GM21528 (cell line): ENCODE results near the gene SLC9B1.
A peak's percentile ranks its signal among the peaks of the same experiment; 100 is the strongest.

ENCODE experiments used
- ATAC-seq: cut with Tn5 transposase; IDR thresholded peaks from one replicate; pipeline ENCODE4 v1.9.1; 2021; ENCODE audit warnings: mild to moderate bottlenecking, moderate library complexity; ENCODE audit not compliant: unreplicated experiment, low FRiP score

SLC9B1 gene

GRCh38 chr4:103019308-103020124 lies at the start of gene SLC9B1:
Gene SLC9B1 (minus strand): TSS chr4:103019705. CDS start chr4:102991711, 27,994 bp downstream.
- ATAC-seq = peak; percentile 98

DNA sequence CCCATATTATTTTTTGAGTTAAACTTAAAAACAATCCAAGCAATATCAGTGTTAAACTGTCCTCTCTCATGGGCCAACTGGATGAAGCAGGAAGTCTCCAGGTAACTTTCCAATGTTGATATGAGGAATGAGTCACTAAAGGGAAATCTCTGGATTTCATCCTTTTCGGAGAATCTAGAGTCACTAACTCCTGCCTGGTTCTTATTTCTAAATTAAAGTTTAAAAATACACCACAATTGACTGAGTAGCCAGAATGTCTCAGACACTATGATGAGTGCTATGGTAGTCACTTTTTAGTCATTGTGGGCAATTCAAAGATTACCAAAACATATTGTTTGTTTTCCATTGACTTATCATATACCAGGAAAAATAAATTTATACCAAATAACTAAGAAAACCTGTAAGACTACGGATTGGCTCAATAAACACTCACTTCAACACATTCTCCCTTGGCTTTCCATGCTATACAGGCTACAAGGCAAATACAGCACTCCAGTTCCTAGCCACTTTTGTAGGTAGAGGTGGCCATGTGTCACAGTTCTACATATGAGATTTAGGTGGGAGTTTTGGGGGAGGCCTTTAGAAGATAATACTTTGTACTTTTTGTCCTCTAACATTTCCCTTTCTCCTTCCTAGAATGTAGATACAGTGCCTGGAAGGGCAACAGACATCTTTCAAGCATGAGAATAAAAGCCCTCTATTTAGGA lies 48.5 kb upstream of the SLC9B1 start:
- ATAC-seq = no peak

DNA sequence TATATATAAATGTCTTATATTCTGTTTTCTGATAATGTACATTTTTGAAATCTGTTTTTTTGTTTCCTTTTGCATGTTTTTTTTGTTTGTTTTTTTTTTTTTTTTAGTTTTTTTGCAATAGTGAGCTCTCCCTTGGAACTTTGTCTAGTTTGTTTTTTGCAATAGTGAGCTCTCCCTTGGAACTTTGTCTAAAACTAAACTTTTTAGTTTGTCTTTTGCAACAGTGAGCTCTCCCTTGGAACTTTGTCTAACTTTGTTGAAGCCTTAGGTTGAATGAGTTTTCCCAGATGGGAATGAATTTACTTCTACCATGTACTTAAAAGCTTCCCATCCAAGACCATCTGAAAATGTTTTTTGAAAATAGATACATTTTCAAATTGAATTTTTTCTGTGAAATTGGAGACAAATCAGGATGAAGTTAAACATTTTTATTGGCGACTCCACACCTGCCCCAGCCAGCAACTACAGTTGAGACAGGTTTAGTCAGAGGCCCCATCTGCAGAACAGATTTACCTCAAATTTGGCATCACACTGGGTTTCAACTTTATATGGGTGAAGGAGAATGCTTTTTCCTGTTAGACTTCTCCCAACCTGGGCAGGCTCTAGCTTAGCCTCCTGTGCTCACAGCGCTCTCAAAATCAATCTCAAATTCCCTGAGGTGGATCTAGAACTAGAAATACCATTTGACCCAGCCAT lies 41.1 kb upstream of the SLC9B1 start:
- no peak for ATAC-seq

DNA sequence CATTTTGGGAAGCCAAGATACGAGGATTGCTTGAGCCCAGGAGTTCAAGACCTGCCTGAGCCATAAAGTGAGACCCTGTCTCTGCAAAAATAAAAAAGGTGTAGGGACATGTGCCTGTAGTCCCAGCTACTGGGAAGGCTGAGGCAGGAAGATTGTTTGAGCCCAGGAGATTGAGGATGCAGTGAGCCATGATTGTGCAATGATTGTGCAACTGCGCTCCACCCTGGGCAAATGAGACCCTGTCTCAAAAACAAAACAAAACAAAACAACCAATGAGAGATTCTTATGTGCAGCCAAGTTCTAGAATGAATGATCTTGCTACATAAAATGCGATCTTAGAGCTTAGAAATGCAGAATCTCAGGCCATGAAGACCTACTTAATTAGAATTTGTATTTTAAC lies 34.5 kb upstream of the SLC9B1 start:
- ATAC-seq = no peak

- ATAC-seq = no peak
Observed at GRCh38 chr4:103052779-103053178, 33.3 kb upstream of the SLC9B1 start.

DNA sequence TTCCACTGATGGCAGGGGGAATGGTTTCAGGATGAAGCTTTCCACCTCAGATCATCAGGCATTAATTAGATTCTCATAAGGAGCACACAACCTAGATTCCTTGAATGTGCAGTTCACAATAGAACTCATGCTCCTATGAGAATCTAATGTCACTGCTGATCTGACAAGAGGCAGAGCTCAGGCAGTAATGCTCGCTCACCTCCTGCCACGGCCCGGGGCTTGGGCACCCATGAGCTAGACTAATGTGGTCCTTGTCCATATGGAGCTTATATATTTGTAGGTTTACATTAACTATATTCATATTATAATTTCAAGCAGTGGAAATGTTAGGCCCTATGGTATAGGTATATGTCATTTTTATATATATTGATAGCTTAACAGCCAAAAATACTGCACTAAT lies 32.6 kb upstream of the SLC9B1 start:
- no peak for ATAC-seq

- ATAC-seq = no peak
Observed at GRCh38 chr4:103050736-103051436, 31.4 kb upstream of the SLC9B1 start.

DNA sequence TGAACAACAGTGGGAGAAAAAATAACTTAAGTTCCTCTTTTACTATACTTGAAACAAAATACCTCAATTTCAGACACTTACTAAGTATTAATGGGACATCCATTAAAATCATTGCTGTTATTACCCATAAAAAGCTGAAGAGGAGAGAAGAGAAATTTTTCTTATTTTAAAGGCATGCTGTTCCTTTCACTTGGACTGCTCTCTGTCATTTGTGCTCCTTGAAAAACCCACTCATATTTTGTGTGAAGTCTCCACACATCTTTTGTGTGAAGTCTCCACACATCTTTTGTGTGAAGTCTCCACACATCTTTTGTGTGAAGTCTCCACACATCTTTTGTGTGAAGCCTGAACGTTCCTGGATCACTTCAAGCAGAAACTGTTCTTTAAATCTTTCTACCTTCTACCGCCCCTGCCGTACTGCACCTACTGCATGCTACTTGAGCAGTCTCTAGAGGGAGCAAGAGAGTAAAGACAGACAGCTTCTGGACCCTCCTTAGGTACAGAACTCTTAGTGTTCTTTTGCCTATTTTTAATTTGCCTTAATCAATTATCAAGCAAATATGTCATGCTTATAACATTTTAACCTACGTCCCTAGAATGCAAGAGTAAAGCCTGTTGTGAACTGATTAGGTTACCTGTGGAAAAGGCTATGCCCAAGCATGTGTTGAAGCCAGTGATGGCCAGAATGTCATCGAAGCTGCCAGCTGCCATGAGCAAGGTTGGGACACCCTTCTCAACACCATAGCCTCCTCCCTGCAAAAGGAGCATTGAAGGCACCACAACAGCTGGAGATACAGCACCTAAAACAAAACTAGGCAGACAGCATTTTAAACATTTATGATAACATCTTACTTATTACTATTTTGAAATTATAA lies 27.1 kb upstream of the SLC9B1 start:
- ATAC-seq = peak; percentile 98

DNA sequence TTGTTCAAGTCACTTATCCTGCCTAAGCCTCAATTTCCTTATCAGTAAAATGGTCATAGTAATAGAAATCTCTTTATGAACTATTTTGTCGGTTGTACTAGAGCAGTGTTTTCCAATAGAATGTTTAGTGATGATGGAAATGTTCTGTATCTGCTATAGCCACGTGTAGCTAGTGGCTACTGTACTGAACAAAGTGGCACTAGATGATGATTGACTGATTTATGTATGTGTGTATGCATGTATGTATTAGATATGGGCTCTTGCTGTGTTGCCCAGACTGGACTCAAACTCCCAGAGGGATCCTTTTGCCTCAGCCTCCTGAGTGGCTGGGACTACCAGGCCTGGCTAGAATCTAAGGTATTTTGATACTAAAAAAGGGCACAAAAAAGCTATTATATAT lies 24.7 kb upstream of the SLC9B1 start:
- ATAC-seq = no peak

DNA sequence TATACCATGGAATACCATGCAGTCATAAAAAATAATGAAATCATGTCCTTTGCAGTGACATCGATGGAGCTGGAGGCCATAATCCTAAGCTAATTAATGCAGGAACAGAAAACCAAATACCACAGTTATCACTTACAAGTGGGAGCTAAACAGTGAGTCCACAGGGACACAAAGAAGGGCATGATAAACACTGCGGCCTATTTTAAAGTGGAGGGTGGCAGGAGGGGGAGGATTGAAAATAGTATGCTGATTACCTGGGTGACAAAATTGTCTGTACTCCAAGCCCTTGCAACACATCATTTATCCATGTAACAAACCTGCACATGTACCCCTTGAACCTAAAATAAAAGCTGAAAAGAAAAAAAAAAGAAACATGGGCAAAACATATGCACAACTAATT lies 16.7 kb upstream of the SLC9B1 start:
- no peak for ATAC-seq

- ATAC-seq = peak; percentile 74
Observed at GRCh38 chr4:103032574-103032973, 13.1 kb upstream of the SLC9B1 start.

DNA sequence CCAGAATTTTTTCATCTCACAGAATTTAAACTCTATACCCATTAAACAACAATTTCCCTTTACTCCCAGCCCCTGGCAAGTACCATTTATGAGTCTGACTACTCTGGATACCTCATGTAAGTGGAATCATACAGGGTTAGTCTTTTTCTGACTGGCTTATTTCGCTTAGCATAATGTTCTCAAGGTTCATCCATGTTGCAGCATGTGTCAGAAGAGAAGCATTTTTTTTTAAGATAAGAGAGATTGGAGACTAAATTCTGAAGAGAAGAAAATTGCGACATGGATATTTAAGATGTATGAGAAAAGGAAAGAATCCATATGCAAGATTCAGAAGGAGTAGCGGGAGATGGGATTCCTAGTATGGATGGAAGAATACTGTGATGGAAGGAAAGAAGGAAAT lies 11.3 kb upstream of the SLC9B1 start:
- ATAC-seq = no peak

- ATAC-seq = no peak
Observed at GRCh38 chr4:103029300-103029699, 9.8 kb upstream of the SLC9B1 start.

GRCh38 chr4:103026868-103027267 lies 7.4 kb upstream of the SLC9B1 start:
- ATAC-seq = no peak

DNA sequence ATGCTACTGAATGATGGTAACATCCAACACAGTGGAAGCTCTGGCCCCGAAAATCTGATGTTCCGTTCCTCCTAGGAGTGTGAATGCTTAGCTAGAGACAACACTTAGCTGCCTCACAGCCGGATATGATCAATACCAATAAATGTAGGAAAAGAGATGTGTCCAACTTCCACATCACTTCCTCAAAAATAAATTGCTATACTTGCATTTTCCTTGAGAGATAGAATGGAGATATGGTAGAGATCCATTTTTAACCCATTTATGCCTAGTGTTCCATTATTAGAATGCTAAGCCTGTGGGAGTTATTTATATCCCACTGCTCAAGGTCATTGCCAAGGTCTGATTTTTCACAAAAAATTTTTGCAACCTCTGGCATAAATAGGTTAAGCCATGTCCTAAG lies 5.5 kb upstream of the SLC9B1 start:
- no peak for ATAC-seq

- no peak for ATAC-seq
Observed at GRCh38 chr4:103021120-103021519, 1.6 kb upstream of the SLC9B1 start.

DNA sequence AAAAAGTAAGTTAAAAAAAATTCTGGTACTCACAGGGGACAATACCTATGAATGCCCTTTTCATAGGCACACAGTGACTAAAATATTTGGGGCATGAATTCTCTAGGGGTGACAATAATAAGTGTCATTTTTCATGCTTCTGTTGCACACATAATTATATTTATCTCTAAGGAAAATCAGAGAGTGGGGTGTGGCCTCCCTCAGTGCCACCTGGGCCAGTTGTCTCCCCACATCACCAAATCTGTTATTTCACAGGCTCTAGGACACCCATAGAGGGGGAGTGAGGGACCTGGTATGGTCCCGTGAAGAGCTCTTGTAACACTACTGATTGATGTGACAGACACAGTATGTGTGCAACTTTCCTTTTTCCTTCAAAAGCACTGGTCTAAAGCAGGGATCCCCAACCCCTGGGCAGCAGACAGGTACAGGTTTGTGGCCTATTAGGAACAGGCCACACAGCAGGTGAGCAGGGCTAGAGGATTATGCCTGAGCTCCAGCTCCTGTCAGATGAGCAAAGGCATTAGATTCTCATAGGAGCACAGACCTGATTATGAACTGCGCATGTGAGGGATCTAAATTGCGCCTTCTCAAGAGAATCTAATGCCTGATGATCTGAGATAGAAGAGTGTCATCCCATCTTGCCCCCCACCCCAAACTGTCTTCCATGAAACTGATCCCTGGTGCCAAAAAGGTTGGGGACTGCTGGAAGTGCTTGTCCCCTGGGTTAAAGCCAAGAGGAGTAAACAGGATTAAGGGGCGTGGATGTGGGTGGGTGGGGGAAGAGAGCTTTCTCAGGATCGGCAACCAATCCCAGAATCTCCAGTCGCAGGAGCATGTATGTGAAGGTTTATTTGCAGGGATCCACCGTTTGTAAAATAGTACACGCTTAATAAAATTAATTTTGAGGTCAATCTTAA lies 856 bp downstream of the SLC9B1 start:
- ATAC-seq = no peak

DNA sequence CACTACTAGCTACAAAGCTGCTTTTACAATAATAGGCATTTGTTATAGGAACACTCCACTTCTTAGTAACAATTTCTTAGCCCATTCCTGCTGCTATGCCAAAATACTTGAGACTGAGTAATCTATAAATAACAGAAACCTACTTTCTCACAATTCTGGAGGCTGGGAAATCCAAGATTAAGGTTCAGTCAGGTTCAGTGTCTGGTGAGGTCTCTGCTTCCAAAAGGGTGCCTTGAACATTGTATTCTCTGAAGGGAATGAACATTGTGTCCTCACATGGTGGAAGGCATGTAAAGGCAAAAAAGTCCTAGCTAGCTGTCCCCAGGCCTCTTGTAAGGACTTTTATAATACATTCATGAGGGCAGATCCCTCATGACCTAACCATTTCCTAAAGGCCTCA lies 7.0 kb downstream of the SLC9B1 start:
- no peak for ATAC-seq

GRCh38 chr4:103012060-103012459 lies 7.4 kb downstream of the SLC9B1 start:
- no peak for ATAC-seq
